Activated CD4-positive, alpha-beta T cell treated with anti-CD3 and anti-CD28 coated beads, Interleukin-2, amount 10 ng/mL, durations not matched to agents 7 days and 5 days (primary cell): ENCODE data around the gene SPPL3. TPM values are rescaled to one million over a fixed set of nuclear protein-coding genes. Genes with fewer than 3 reads are reported as not detected.

Experiments used
- CTCF ChIA-PET: fragments of 350-600 bp; sonication (Branson Sonifier 250); formaldehyde crosslinking; loops from one replicate; lab custom pipeline; 2021; ENCODE audit warnings: antibody characterized with exemption; lab: Charles Lee
- POLR2A ChIA-PET: fragments of 350-600 bp; sonication (Branson Sonifier 250); formaldehyde crosslinking; loops from one replicate; lab custom pipeline; 2021; ENCODE audit warnings: antibody characterized with exemption; lab: Charles Lee
- DNase-seq: peaks from one replicate; pipeline ENCODE4 v3.0.0-alpha.2; 2020
- H3K27ac Mint-ChIP-seq: one replicate; pipeline ENCODE4 v1.8.0; 2021; ENCODE audit warnings: mild to moderate bottlenecking, moderate library complexity, mixed read lengths
- H3K27me3 Mint-ChIP-seq: one replicate; pipeline ENCODE4 v1.8.0; 2021; ENCODE audit warnings: mixed read lengths
- H3K36me3 Mint-ChIP-seq: one replicate; pipeline ENCODE4 v1.8.0; 2021; ENCODE audit warnings: low read depth, mixed read lengths
- H3K4me1 Mint-ChIP-seq: one replicate; pipeline ENCODE4 v1.8.0; 2021; ENCODE audit warnings: mixed read lengths
- H3K4me3 Mint-ChIP-seq: one replicate; pipeline ENCODE4 v1.8.0; 2021; ENCODE audit warnings: mild to moderate bottlenecking, moderate library complexity, mixed read lengths
- H3K9me3 Mint-ChIP-seq: one replicate; pipeline ENCODE4 v1.8.0; 2021; ENCODE audit warnings: mixed read lengths
- total RNA-seq, 2 experiments: library from RNA; stranded (reverse); gene quantifications; one replicate each; pipeline ENCODE4 v1.2.3, GENCODE V29; 2021

SPPL3 gene
- total RNA-seq, 2 experiments from 2014 or later = 31.9 to 43.0 TPM

DNA sequence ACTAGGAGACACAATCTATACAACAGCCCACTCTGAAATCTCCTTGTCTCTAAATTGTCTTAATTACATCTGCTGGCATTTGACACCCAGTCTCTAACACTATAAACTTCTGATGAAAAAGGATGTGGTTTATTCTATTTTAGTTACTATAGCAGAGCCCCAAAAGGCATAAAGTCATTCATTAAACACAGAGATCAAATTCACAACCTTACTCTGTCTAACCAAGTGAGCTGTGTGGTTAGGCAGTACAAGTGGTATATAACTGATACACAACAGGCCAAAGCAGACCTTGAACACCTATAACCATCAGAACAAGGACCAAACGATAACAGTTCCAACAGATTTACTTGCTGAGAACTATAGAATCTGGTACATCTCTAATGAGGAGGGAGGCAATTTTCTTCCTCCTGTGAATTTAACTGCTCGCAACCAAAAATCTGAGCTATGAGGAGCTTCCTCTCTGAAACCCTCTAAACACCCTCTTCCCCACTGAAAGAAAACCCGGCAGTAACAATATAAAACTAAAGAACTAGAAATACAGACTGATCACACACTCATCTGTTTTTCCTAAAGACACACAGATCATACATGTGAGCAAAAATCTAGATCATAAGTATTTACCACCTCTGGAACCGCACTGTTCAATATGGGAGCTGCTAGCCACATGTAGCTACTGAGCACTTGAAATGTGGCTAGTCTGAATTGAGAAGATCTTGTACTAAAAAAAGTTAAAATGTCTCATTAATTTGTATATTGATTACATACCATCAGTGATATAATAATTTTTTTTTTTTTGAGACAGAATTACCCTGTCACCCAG, 17.7 kb downstream of the SPPL3 start:
- Mint-ChIP-seq H3K36me3 (peaks cover 7% of the 10 kb centered on the region), H3K27ac (peak overlapping the region; percentile 85), H3K4me1 (peaks cover 50% of the 10 kb centered on the region), H3K4me3 (peak overlapping the region; percentile 10), H3K27me3 (no peaks in the 10 kb centered on the region), H3K9me3 (no peaks in the 10 kb centered on the region)
- POLR2A ChIA-PET = interaction anchor here (0.6 to 1.1 kb wide), 3 partner anchors 17 to 510 kb away, joined by 3 to 6 read pairs (median 3); no protein-coding TSS in a partner anchor
- peak; percentile 18 for DNase-seq
- CTCF ChIA-PET = interaction anchor here (0.5 to 1.1 kb wide), 3 partner anchors 30 to 267 kb away, joined by 3 to 4 read pairs (median 4); no protein-coding TSS in a partner anchor

DNA sequence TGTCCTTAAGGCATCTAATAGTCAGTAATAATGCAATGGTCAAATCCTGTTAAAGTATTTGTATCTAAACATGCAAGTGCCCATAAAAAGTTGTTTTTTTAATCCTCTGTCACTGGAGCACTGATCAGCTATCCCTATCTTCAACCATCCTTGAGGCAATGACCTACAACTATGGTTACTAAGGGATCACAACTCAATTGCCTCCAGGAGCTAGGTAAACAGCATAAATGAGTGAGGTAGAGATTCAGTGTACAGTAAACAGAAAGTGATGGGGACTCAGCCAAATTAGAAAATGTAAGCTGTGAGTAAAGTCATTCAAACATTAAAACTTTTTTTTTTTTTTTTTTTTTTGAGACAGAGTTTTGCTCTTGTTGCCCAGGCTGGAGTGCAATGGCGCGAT, 18.6 kb downstream of the SPPL3 start:
- no peak for DNase-seq
- POLR2A ChIA-PET = interaction anchor here (0.6 kb wide), 1 partner anchor 26 kb away, joined by 3 read pairs; no protein-coding TSS in a partner anchor
- H3K27ac Mint-ChIP-seq = no peak overlapping the region
- H3K4me1 Mint-ChIP-seq = peaks cover 47% of the 10 kb centered on the region
- H3K27me3 Mint-ChIP-seq = no peaks in the 10 kb centered on the region
- peaks cover 4% of the 10 kb centered on the region for H3K36me3 Mint-ChIP-seq
- CTCF ChIA-PET = interaction anchor here (0.6 to 1.1 kb wide), 4 partner anchors 41 to 1062 kb away, joined by 3 read pairs; no protein-coding TSS in a partner anchor
- H3K9me3 Mint-ChIP-seq = no peaks in the 10 kb centered on the region
- H3K4me3 Mint-ChIP-seq = no peak overlapping the region

DNA sequence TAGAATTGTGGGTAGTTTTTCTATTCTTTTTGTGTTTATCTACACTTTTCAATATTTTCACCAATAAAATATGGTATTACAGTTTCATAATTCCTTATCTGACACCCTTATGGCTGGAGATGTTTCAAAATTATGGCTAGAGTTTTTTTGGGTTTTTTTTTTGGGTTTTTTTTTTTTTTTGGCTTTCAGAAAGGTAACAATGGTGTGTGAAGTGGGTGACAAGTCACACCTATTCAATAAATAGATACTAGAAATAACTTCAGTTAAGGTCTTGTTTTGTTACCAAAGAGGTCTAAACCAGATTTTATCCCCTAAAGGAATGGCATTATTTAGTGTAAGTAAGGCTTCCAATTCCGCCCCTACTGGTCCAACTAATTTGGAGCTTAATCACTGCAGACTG, 19.5 kb downstream of the SPPL3 start:
- peaks cover 47% of the 10 kb centered on the region for H3K4me1 Mint-ChIP-seq
- H3K36me3 Mint-ChIP-seq = peaks cover 4% of the 10 kb centered on the region
- no peak for DNase-seq
- H3K9me3 Mint-ChIP-seq = no peaks in the 10 kb centered on the region
- no peak overlapping the region for H3K4me3 Mint-ChIP-seq
- POLR2A ChIA-PET = no interaction called here
- no peak overlapping the region for H3K27ac Mint-ChIP-seq
- CTCF ChIA-PET = no interaction called here
- H3K27me3 Mint-ChIP-seq = no peaks in the 10 kb centered on the region

DNA sequence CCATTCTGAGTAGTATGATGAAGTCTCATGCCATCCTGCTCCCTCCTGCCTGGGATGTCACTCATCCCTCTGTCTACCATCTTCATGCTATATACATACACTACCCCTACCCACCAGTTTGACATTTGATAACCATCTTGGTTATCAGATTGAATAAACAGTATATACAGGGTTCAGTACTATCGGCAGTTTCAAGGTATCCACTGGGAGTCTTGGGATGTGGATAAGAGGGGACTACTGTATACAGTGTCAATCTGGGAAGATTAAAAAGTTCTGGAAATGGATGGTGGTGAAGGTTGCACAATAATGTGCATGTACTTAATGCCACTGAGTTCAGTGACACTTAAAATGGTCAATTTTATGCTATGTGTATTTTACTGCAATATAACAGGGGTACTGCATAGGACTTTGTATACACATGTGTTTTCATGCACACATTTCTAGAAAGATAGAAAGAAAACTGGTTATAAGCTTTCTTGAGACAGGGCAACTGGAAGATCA, 22.1 kb downstream of the SPPL3 start:
- no peak overlapping the region for H3K27ac Mint-ChIP-seq
- no peak overlapping the region for H3K4me3 Mint-ChIP-seq
- CTCF ChIA-PET = no interaction called here
- POLR2A ChIA-PET = no interaction called here
- no peaks in the 10 kb centered on the region for H3K27me3 Mint-ChIP-seq
- H3K9me3 Mint-ChIP-seq = no peaks in the 10 kb centered on the region
- H3K36me3 Mint-ChIP-seq = peaks cover 8% of the 10 kb centered on the region
- no peak for DNase-seq
- peaks cover 35% of the 10 kb centered on the region for H3K4me1 Mint-ChIP-seq

DNA sequence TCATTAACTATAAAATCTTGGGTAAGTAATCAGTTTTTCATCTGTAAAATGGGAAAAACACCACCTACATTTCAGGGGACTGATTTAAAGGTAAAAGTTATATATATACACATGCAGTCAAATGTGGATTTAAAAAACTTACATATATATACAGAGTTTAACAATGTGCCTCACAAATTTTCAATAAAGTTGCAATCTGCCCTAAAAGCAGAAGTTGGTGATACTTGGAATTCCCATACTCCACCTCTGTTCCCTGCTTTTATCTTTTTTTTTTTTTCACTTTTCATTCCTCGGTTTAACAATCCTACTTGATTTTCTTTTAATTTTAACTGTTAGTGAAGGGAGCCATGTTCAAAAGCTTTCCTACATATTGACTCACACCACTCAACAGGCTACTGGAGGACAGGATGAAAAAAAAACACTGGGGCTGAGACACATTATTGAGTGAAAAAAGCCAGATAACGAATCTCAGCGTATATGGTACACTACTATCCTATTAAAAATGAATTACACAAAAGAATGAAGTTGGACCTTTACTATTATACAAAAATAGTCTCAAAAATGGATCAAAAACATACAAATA, 24.3 kb downstream of the SPPL3 start:
- H3K27me3 Mint-ChIP-seq = no peaks in the 10 kb centered on the region
- ChIA-PET CTCF (no interaction called here), POLR2A (no interaction called here)
- peaks cover 27% of the 10 kb centered on the region for H3K4me1 Mint-ChIP-seq
- H3K9me3 Mint-ChIP-seq = no peaks in the 10 kb centered on the region
- DNase-seq = no peak
- no peak overlapping the region for H3K27ac Mint-ChIP-seq
- H3K4me3 Mint-ChIP-seq = no peak overlapping the region
- H3K36me3 Mint-ChIP-seq = peaks cover 12% of the 10 kb centered on the region

DNA sequence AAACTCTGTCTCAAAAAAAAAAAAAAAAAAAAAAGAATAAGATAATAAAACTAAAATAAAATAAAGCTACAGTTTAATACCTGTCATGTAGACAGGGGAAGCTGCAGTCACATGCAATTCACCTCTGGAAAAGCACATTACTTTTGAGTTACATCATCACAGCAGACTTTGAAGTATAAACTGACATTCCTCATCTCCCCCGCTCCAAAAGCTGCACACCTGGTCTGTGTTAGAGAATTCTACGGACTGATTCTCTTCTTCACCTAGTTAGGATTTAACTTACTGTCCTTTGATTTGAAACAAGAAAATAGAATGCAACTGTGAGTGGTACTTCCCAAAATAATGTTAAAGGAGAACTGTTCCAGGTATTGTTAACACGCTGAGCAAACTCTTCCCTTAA, 25.1 kb downstream of the SPPL3 start:
- CTCF ChIA-PET = interaction anchor here (1.7 kb wide), 1 partner anchor 10 kb away, joined by 5 read pairs; no protein-coding TSS in a partner anchor
- Mint-ChIP-seq H3K27me3 (no peaks in the 10 kb centered on the region), H3K36me3 (peaks cover 12% of the 10 kb centered on the region), H3K4me1 (peaks cover 22% of the 10 kb centered on the region), H3K9me3 (no peaks in the 10 kb centered on the region), H3K4me3 (no peak overlapping the region), H3K27ac (no peak overlapping the region)
- POLR2A ChIA-PET = interaction anchor here (0.6 kb wide), 1 partner anchor 159 kb away, joined by 3 read pairs; no protein-coding TSS in a partner anchor
- DNase-seq = no peak

DNA sequence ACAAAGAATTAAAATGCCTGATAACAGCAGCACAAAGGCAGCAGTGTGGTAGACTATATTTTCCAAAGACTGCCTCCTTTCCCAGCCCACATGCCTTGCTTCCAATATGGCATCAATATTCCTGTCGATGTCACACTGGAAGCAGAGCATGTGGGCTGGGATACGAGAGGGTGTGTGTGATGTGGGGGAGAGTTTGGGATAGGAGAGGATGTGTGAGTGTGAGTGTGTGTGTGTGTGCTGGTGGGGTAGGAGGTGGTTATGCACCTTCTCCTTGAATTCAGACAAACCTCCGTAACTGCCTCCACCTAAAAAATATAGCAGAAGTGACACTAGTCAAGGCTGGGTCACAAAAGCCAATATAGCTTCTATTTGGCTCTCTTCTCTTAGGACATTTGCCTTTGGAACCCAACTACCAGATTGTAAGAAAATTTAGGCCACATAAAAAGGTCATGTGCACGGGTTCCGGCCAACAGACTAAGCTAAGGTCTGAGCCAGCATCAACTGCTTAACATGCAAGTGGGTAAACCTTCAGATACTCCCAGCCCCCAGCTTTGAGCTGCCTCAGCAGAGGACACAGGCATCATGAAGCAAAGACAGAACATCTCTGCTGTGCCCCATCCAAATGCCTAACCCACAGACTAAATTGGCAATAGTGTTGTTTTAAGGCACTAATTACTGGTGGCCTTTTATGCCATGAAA, 29.5 kb downstream of the SPPL3 start:
- H3K27ac Mint-ChIP-seq = no peak overlapping the region
- POLR2A ChIA-PET = no interaction called here
- no peaks in the 10 kb centered on the region for H3K9me3 Mint-ChIP-seq
- H3K36me3 Mint-ChIP-seq = peaks cover 13% of the 10 kb centered on the region
- no peaks in the 10 kb centered on the region for H3K27me3 Mint-ChIP-seq
- CTCF ChIA-PET = no interaction called here
- no peak for DNase-seq
- H3K4me1 Mint-ChIP-seq = peaks cover 25% of the 10 kb centered on the region
- no peak overlapping the region for H3K4me3 Mint-ChIP-seq

DNA sequence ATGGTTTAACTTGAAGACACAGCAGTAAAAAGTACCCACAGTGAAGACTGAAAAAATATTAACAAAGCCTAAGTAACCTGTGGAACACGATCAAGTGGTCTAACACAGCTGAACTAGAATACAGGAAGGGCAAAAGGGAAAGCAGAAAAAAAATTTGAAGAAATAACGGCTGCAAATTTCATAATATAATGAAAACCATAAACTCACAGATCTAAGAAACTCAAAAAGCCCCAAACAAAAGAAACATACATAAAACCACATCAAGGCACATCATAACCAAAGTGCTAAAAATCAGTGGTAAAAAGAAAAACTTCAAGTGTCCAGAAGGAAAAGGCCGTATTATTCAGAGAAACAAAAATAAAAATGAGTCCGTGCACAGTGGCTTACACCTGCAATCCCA, 30.9 kb downstream of the SPPL3 start:
- no peaks in the 10 kb centered on the region for H3K9me3 Mint-ChIP-seq
- H3K4me3 Mint-ChIP-seq = no peak overlapping the region
- ChIA-PET CTCF (interaction anchor here (0.6 kb wide), 1 partner anchor 125 kb away, joined by 4 read pairs; no protein-coding TSS in a partner anchor), POLR2A (interaction anchor here (0.6 kb wide), 1 partner anchor 8 kb away, joined by 3 read pairs; no protein-coding TSS in a partner anchor)
- DNase-seq = no peak
- peaks cover 11% of the 10 kb centered on the region for H3K36me3 Mint-ChIP-seq
- peaks cover 25% of the 10 kb centered on the region for H3K4me1 Mint-ChIP-seq
- no peak overlapping the region for H3K27ac Mint-ChIP-seq
- no peaks in the 10 kb centered on the region for H3K27me3 Mint-ChIP-seq

DNA sequence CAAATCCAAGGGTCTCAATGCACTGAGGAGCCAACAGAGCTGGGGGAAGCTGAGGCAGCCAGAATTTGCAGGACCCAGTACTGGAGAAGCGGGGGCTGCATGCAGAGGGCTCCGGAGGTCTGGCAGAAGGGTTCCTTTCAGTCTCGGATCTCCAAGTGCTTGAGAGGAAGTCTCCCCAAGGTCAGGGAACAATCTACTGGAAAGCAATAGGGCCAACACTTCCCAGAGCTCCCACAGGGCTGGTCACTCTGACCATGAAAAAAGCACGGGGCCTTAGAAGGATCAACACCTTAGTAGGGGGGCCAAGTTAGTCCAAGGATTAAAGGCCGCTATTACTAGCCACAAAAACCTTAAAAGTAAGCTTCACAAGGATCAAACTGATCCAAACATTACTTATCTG, 31.7 kb downstream of the SPPL3 start:
- ChIA-PET POLR2A (no interaction called here), CTCF (interaction anchor here (0.6 kb wide), 1 partner anchor 126 kb away, joined by 4 read pairs; no protein-coding TSS in a partner anchor)
- Mint-ChIP-seq H3K27me3 (no peaks in the 10 kb centered on the region), H3K4me1 (peaks cover 25% of the 10 kb centered on the region), H3K36me3 (peaks cover 12% of the 10 kb centered on the region), H3K4me3 (no peak overlapping the region), H3K9me3 (no peaks in the 10 kb centered on the region), H3K27ac (no peak overlapping the region)
- DNase-seq = no peak

DNA sequence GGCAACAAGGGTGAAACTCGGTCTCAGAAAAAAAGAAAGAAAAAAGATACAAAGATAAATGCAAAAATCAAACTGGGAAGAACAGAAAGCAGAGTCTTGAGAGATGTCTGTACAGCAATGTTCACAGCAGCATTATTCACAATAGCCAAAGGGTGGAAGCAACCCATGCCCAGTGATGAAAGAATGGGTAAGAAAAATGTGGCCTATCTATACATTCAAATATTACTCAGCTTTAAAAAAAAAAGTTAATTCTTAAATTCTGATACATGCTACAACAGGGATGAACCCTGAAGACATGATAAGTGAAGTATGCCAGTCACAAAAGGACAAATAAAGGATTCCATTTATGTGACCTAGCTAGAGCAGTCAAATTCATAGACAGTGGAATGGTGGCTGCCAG, 33.7 kb downstream of the SPPL3 start:
- Mint-ChIP-seq H3K36me3 (peaks cover 7% of the 10 kb centered on the region), H3K27ac (no peak overlapping the region), H3K27me3 (no peaks in the 10 kb centered on the region), H3K4me3 (no peak overlapping the region), H3K9me3 (no peaks in the 10 kb centered on the region), H3K4me1 (peaks cover 18% of the 10 kb centered on the region)
- DNase-seq = no peak
- CTCF ChIA-PET = interaction anchor here (1.6 kb wide), 1 partner anchor 8 kb away, joined by 5 read pairs; no protein-coding TSS in a partner anchor
- POLR2A ChIA-PET = no interaction called here

DNA sequence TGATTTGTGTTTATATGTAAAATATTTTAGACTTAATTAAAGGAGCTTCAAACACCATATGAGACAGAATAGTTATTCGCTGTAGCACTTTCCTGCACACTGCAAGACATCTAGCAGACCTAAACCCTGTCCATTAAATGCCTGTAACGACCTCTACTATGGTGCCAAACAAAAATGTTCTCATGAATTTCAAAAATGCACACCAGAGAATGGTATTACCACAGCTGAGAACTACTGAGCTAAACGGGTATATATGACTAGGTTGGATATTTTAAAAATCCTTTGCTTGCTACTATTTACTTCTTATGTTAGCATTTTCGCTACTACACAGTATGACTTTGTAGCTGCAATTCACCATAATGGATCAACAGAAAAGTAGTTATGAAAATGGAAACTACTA, 34.8 kb downstream of the SPPL3 start:
- ChIA-PET POLR2A (interaction anchor here (0.7 kb wide), 1 partner anchor 69 kb away, joined by 3 read pairs; no protein-coding TSS in a partner anchor), CTCF (interaction anchor here (0.5 to 1.6 kb wide), 3 partner anchors 9 to 330 kb away, joined by 3 to 5 read pairs (median 3); no protein-coding TSS in a partner anchor)
- Mint-ChIP-seq H3K36me3 (peaks cover 7% of the 10 kb centered on the region), H3K4me1 (peaks cover 18% of the 10 kb centered on the region), H3K9me3 (no peaks in the 10 kb centered on the region), H3K27ac (no peak overlapping the region), H3K4me3 (no peak overlapping the region), H3K27me3 (no peaks in the 10 kb centered on the region)
- DNase-seq = no peak

DNA sequence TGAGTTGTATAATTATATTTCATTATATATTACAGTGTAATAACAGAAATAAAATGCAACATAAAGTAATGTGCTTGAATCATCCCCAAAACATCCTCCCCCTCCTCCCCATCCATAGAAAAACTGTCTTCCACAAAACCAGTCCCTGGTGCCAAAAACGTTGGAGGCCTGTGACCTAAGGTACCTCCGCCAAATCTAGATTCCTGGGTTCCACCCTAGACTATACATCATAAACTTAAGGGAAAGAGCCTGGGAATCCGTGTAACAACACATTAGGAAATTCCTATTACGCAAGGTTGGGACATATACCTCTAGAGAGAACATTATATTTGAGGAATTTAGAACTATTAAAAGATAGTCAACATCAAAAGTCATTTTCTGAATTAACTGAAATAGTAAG, 38.0 kb downstream of the SPPL3 start:
- ChIA-PET POLR2A (no interaction called here), CTCF (interaction anchor here (0.6 kb wide), 1 partner anchor 85 kb away, joined by 3 read pairs; no protein-coding TSS in a partner anchor)
- peaks cover 6% of the 10 kb centered on the region for H3K4me1 Mint-ChIP-seq
- peaks cover 8% of the 10 kb centered on the region for H3K36me3 Mint-ChIP-seq
- H3K9me3 Mint-ChIP-seq = no peaks in the 10 kb centered on the region
- H3K27me3 Mint-ChIP-seq = no peaks in the 10 kb centered on the region
- H3K27ac Mint-ChIP-seq = no peak overlapping the region
- no peak for DNase-seq
- H3K4me3 Mint-ChIP-seq = no peak overlapping the region
